ENCODE measurements around the gene IRAK1. TPM values are rescaled to one million over a fixed set of nuclear protein-coding genes. Genes with fewer than 3 reads are reported as not detected.

The IRAK1 gene
- total RNA-seq, 1 experiment from 2014 or later, result 92.3 TPM

DNA sequence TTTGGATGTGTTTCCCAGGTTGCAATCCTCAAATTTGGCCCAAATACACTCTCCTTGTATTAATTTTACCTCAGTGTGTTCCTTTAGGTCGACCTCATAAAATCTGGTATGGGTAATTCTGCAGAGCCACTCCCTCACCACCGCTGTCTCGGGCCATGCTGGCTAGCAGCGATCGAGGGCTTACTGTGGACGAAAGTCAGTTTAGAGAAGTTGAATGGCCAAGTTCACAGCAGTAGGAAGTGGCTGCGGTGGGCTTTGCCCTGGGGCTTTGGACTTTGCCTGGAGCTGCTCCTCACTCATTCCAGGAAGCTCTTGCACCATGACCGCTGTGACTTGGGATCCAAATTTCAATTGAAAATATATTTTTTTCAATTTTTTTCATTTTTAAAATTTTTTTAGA, 27.5 kb downstream of the IRAK1 start:
- no peak overlapping the region for H3K4me2 ChIP-seq (ENCODE audit: low read length)
- POLR2A ChIA-PET, result no interaction called here

More for the DNA sequence above, 27.5 kb downstream of the IRAK1 start:
- BruUV-seq (replicated peaks), result no TSS peak
- H3K9ac ChIP-seq (ENCODE audit: low read length), result no peak overlapping the region
- ChIA-PET RAD21 (ENCODE audit: low non-redundant PET in 1 of 2, low total read pairs in 2 of 2, uncharacterized antibody in 2 of 2, unreplicated experiment in 2 of 2) (no interaction called here), CTCF (no interaction called here)
- no peak overlapping the region for H2AFZ ChIP-seq (ENCODE audit: low read depth, low read length, poor library complexity, severe bottlenecking)
- no peaks in the 10 kb centered on the region for H3K27me3 ChIP-seq (ENCODE audit: insufficient read depth, low read length)
- H3K36me3 ChIP-seq (ENCODE audit: control insufficient read depth in 1 of 2, insufficient read depth in 2 of 2, low read length in 2 of 2), result no peaks in the 10 kb centered on the region
- DNase-seq (ENCODE audit: low read depth, low spot score) (no peak), ATAC-seq (no peak)
- H3K4me1 ChIP-seq (ENCODE audit: control insufficient read depth in 1 of 2, insufficient read depth in 2 of 2, low read length in 2 of 2), result no peaks in the 10 kb centered on the region
- H3K9me2 ChIP-seq (ENCODE audit: insufficient read depth), result no peaks in the 10 kb centered on the region
- H3K79me2 ChIP-seq (ENCODE audit: insufficient read depth, low read length), result no peaks in the 10 kb centered on the region
- no peak overlapping the region for H3K27ac ChIP-seq (ENCODE audit: low read depth, low read length)
- H3K4me3 ChIP-seq (replicated peaks in 1 of 2; ENCODE audit: low read depth in 1 of 2, low read length in 2 of 2), result no peak overlapping the region
- TF ChIP-seq POLR2A (IDR thresholded peaks at IDR 0.05; ENCODE audit: borderline replicate concordance, extremely low read depth, insufficient read depth, insufficient read length) (no peak), CEBPB (IDR thresholded peaks at IDR 0.05; ENCODE audit: low read depth) (no peak), JUND (IDR thresholded peaks at IDR 0.05) (no peak), FOSL1 (IDR thresholded peaks at IDR 0.05; ENCODE audit: low read depth) (no peak), TCF7L2 (IDR thresholded peaks at IDR 0.05; ENCODE audit: borderline replicate concordance, extremely low read depth, insufficient read depth, insufficient read length) (no peak), SRF (IDR thresholded peaks at IDR 0.05; ENCODE audit: low read depth) (no peak), EZH2 (IDR thresholded peaks at IDR 0.05) (no peak), POLR2AphosphoS5 (IDR thresholded peaks at IDR 0.05; ENCODE audit: low read depth, low read length) (no peak), ELF1 (IDR thresholded peaks at IDR 0.05; ENCODE audit: borderline replicate concordance, low read depth) (no peak), EGR1 (IDR thresholded peaks at IDR 0.05; ENCODE audit: low read depth) (no peak), SIN3A (IDR thresholded peaks at IDR 0.05; ENCODE audit: low read depth) (no peak), EZH2phosphoT487 (IDR thresholded peaks at IDR 0.05; ENCODE audit: borderline replicate concordance) (no peak), CBX3 (IDR thresholded peaks at IDR 0.05; ENCODE audit: low read depth) (no peak)
- TF ChIP-seq, protein P1, sequence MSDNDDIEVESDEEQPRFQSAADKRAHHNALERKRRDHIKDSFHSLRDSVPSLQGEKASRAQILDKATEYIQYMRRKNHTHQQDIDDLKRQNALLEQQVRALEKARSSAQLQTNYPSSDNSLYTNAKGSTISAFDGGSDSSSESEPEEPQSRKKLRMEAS (IDR thresholded peaks at IDR 0.05), result no peak
- TF ChIP-seq, protein P2, sequence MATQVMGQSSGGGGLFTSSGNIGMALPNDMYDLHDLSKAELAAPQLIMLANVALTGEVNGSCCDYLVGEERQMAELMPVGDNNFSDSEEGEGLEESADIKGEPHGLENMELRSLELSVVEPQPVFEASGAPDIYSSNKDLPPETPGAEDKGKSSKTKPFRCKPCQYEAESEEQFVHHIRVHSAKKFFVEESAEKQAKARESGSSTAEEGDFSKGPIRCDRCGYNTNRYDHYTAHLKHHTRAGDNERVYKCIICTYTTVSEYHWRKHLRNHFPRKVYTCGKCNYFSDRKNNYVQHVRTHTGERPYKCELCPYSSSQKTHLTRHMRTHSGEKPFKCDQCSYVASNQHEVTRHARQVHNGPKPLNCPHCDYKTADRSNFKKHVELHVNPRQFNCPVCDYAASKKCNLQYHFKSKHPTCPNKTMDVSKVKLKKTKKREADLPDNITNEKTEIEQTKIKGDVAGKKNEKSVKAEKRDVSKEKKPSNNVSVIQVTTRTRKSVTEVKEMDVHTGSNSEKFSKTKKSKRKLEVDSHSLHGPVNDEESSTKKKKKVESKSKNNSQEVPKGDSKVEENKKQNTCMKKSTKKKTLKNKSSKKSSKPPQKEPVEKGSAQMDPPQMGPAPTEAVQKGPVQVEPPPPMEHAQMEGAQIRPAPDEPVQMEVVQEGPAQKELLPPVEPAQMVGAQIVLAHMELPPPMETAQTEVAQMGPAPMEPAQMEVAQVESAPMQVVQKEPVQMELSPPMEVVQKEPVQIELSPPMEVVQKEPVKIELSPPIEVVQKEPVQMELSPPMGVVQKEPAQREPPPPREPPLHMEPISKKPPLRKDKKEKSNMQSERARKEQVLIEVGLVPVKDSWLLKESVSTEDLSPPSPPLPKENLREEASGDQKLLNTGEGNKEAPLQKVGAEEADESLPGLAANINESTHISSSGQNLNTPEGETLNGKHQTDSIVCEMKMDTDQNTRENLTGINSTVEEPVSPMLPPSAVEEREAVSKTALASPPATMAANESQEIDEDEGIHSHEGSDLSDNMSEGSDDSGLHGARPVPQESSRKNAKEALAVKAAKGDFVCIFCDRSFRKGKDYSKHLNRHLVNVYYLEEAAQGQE (IDR thresholded peaks at IDR 0.05; ENCODE audit: low read depth), result no peak
- no peaks in the 10 kb centered on the region for H3K9me3 ChIP-seq (ENCODE audit: control insufficient read depth in 1 of 2, insufficient read depth in 1 of 2, low read depth in 1 of 2, low read length in 2 of 2)
- H4K20me1 ChIP-seq (ENCODE audit: insufficient read depth), result no peaks in the 10 kb centered on the region
- intact Hi-C loops (cut with micrococcal nuclease), result no loop called here
